ENCODE results near the gene CFAP20DC. TPM values are rescaled to one million over a fixed set of nuclear protein-coding genes. Genes with fewer than 3 reads are reported as not detected.

The CFAP20DC gene
- total and polyA plus RNA-seq, 2 of the 8 experiments (the other 6 are each of a cell fraction or from before 2014, with no cell fraction given): 2.2 to 2.8 TPM

GRCh38 chr3:58888087-58888486 is 161.7 kb downstream of the CFAP20DC start:
- Histone ChIP-seq H4K20me1 (replicated peaks in 1 of 2; ENCODE audit: control insufficient read depth in 1 of 2, insufficient read depth in 2 of 2, low read length in 2 of 2) (no peaks in the 10 kb centered on the region), H3K4ac (replicated peaks; ENCODE audit: insufficient read length, low read depth, low read length) (no peak overlapping the region), H3K79me2 (ENCODE audit: control insufficient read depth in 1 of 2, insufficient read depth in 2 of 2, low read length in 2 of 2) (no peaks in the 10 kb centered on the region), H4K5ac (ENCODE audit: insufficient read length, low read depth, low read length) (no peak overlapping the region), H2BK120ac (replicated peaks; ENCODE audit: low read depth, low read length) (no peak overlapping the region), H2BK20ac (ENCODE audit: low read length) (no peak overlapping the region), H3K4me3 (ENCODE audit: extremely low read depth in 1 of 4, insufficient read depth in 2 of 4, low read depth in 3 of 4, low read length in 4 of 4) (no peak overlapping the region), H3K23ac (ENCODE audit: insufficient read length) (no peak overlapping the region), H3K79me1 (ENCODE audit: low read depth, low read length) (no peaks in the 10 kb centered on the region), H2BK15ac (ENCODE audit: low read length) (no peak overlapping the region), H4K8ac (ENCODE audit: extremely low read depth, insufficient read depth, low read length) (no peak overlapping the region), H3K27me3 (replicated peaks in 1 of 4; ENCODE audit: control insufficient read depth in 3 of 4, extremely low read depth in 1 of 4, insufficient read depth in 3 of 4, low read length in 3 of 4) (no peaks in the 10 kb centered on the region), H3K36me3 (ENCODE audit: control insufficient read depth in 2 of 4, insufficient read depth in 4 of 4, low read length in 3 of 4) (no peaks in the 10 kb centered on the region), H3K18ac (ENCODE audit: extremely low read depth, low read length) (no peak overlapping the region), H3K9ac (replicated peaks in 1 of 4; ENCODE audit: extremely low read depth in 1 of 4, low read depth in 3 of 4, low read length in 3 of 4) (no peak overlapping the region), H2BK12ac (ENCODE audit: low read depth, low read length) (no peak overlapping the region), H2BK5ac (ENCODE audit: low read depth, low read length) (no peak overlapping the region), H2AFZ (ENCODE audit: low read length) (no peak overlapping the region), H3K27ac (ENCODE audit: low read depth, low read length) (no peak overlapping the region), H3K4me1 (replicated peaks in 1 of 4; ENCODE audit: control insufficient read depth in 3 of 4, insufficient read depth in 4 of 4, low read length in 3 of 4) (no peaks in the 10 kb centered on the region), H3K4me2 (ENCODE audit: insufficient read depth in 1 of 2, low read depth in 2 of 2, low read length in 2 of 2) (no peak overlapping the region), H3K56ac (replicated peaks; ENCODE audit: insufficient read length, low read depth, low read length) (no peak overlapping the region), H3K14ac (ENCODE audit: insufficient read length) (no peak overlapping the region), H4K91ac (replicated peaks; ENCODE audit: insufficient read length, low read length) (no peak overlapping the region), H3K9me3 (ENCODE audit: insufficient read depth in 2 of 2, low read depth in 1 of 2, low read length in 1 of 2) (peaks cover 0 to 5% of the 10 kb centered on the region in 2 experiments; a peak in 1 of 4 replicates), H2AK5ac (ENCODE audit: low read depth, low read length) (no peak overlapping the region), H3K23me2 (ENCODE audit: low read depth, low read length) (no peaks in the 10 kb centered on the region; the same call in 1 of the 2 replicates)
- DNase-seq (ENCODE audit: low read depth in 1 of 2, low spot score in 2 of 2) (no peak), FAIRE-seq (no peak)
- whole genome bisulfite sequencing, 2 experiments (ENCODE audit: extremely low coverage in 1 of 2, insufficient coverage in 1 of 2, insufficient read length in 1 of 2, insufficient replicate concordance in 2 of 2, low coverage in 1 of 2, low lambda C conversion rate in 2 of 2, missing lambda C conversion rate in 1 of 2): 93% methylated on average over 2 of the region's 2 CpGs; no CpG with 5 or more reads in 1 of the 2 experiments
- POLR2A ChIA-PET (ENCODE audit: partially characterized antibody): no interaction called here
- CTCF ChIA-PET (ENCODE audit: partially characterized antibody): interaction anchor here (0.6 to 1.6 kb wide), 2 partner anchors 63 to 69 kb away, joined by 3 read pairs; no protein-coding TSS in a partner anchor
- TF ChIP-seq KDM5A (IDR thresholded peaks at IDR 0.05; ENCODE audit: low read length) (no peak), TAF7 (optimal IDR thresholded peaks at IDR 0.05; ENCODE audit: borderline replicate concordance, low read depth, low read length) (no peak), SP4 (IDR thresholded peaks at IDR 0.05; ENCODE audit: low read length) (no peak), EP300 (IDR thresholded peaks at IDR 0.05; ENCODE audit: borderline replicate concordance in 1 of 2, low read depth in 2 of 2, low read length in 2 of 2) (no peak), ATF2 (IDR thresholded peaks at IDR 0.05; ENCODE audit: low read length) (no peak), RNF2 (IDR thresholded peaks at IDR 0.05; ENCODE audit: borderline replicate concordance, low read depth, low read length, missing control alignments, poor library complexity, severe bottlenecking) (no peak), NRF1 (IDR thresholded peaks at IDR 0.05; ENCODE audit: low read depth, low read length) (no peak)

Data from H1 (cell line).